OCI-LY7 (cell line): ENCODE measurements around the gene PLCXD1. TPM values are rescaled to one million over a fixed set of nuclear protein-coding genes. Genes with fewer than 3 reads are reported as not detected.

ENCODE experiments used
- BruUV-seq: library from RNA; stranded (reverse); fragments of 400-500 nt; replicated peaks from 2 replicates; lab custom pipeline; 2021; lab: Mats Ljungman, UMichigan
- CTCF ChIA-PET: fragments of 300-600 bp; sonication (Branson Sonifier 250); formaldehyde crosslinking; loops from one replicate; lab custom pipeline; 2022; ENCODE audit warnings: antibody characterized with exemption; ENCODE audit not compliant: unreplicated experiment; lab: Charles Lee
- POLR2A ChIA-PET: fragments of 300-600 bp; sonication (Branson Sonifier 250); formaldehyde crosslinking; loops from one replicate; lab custom pipeline; 2022; ENCODE audit warnings: antibody characterized with exemption; lab: Charles Lee
- DNase-seq: peaks from one replicate; pipeline ENCODE4 v3.0.0-alpha.2; 2015; ENCODE audit warnings: low spot score
- H2AFZ ChIP-seq: fragments of 200-600 bp; sonication (generic), shearing (Covaris generic); 2 replicates; pipeline ENCODE4 v1.6.1; 2014; ENCODE audit warnings: mild to moderate bottlenecking, antibody characterized with exemption, low read length, moderate library complexity
- H3K27ac ChIP-seq: fragments of 200-600 bp; sonication (generic); 2 replicates; pipeline ENCODE4 v1.5.1; 2014; ENCODE audit warnings: mixed run types, low read depth, mild to moderate bottlenecking, moderate library complexity, low read length, inconsistent platforms; ENCODE audit not compliant: poor library complexity, severe bottlenecking
- H3K36me3 ChIP-seq: fragments of 200-600 bp; sonication (generic); 2 replicates; pipeline ENCODE4 v1.6.1; 2014; ENCODE audit warnings: mild to moderate bottlenecking, antibody characterized with exemption, low read length, moderate library complexity, mixed read lengths; ENCODE audit not compliant: insufficient read depth
- H3K4me1 ChIP-seq: fragments of 200-600 bp; sonication (generic); 2 replicates; pipeline ENCODE4 v1.5.1; 2014; ENCODE audit warnings: mild to moderate bottlenecking, low read length; ENCODE audit not compliant: insufficient read depth, poor library complexity, severe bottlenecking
- H3K4me2 ChIP-seq: fragments of 200-600 bp; sonication (generic); 2 replicates; pipeline ENCODE4 v1.6.1; 2014; ENCODE audit warnings: mild to moderate bottlenecking, low read length
- H3K4me3 ChIP-seq: fragments of 200-600 bp; sonication (generic); 2 replicates; pipeline ENCODE4 v1.5.1; 2014; ENCODE audit warnings: mild to moderate bottlenecking, low read depth, low read length; ENCODE audit not compliant: poor library complexity, severe bottlenecking
- H3K79me2 ChIP-seq: fragments of 200-600 bp; sonication (generic); 2 replicates; pipeline ENCODE4 v1.6.1; 2016; ENCODE audit warnings: low read depth, mild to moderate bottlenecking, low read length, moderate library complexity, mixed read lengths; ENCODE audit not compliant: insufficient read depth
- H3K9me2 ChIP-seq: fragments of 200-600 bp; sonication (generic); 2 replicates; pipeline ENCODE4 v1.6.1; 2016; ENCODE audit warnings: mild to moderate bottlenecking, low read length, mixed read lengths; ENCODE audit not compliant: insufficient read depth
- H3K9me3 ChIP-seq: fragments of 200-600 bp; sonication (generic); 2 replicates; pipeline ENCODE4 v1.6.1; 2014; ENCODE audit warnings: mild to moderate bottlenecking, mixed run types, low read length, mixed read lengths
- H4K20me1 ChIP-seq: fragments of 200-600 bp; sonication (generic); 2 replicates; pipeline ENCODE4 v1.6.1; 2014; ENCODE audit warnings: mild to moderate bottlenecking, antibody characterized with exemption, low read length, moderate library complexity, mixed read lengths; ENCODE audit not compliant: insufficient read depth
- CTCF ChIP-seq: fragments of 200-600 bp; sonication (generic); conservative IDR thresholded peaks from 2 replicates; pipeline ENCODE4 v1.5.1; 2014; ENCODE audit warnings: mild to moderate bottlenecking, antibody characterized with exemption, low read length, moderate library complexity, mixed read lengths
- EZH2phosphoT487 ChIP-seq: fragments of 200-600 bp; sonication (generic); IDR thresholded peaks from 2 replicates; pipeline ENCODE4 v1.6.1; 2018; ENCODE audit warnings: low read depth, borderline replicate concordance, mild to moderate bottlenecking, mixed run types, antibody characterized with exemption, low read length, moderate library complexity, mixed read lengths
- intact Hi-C: fragments of 100-400 bp; cut with micrococcal nuclease; formaldehyde crosslinking; loops from one replicate; pipeline ENCODE4 v1.10.0; 2022; ENCODE audit not compliant: unreplicated experiment
- total RNA-seq, 2 experiments: library from RNA; depleted of rRNA in 1 of 2; stranded (reverse); fragments of >200 nt in 1 of 2; shearing (Covaris generic) in 1 of 2; gene quantifications; 2 replicates each; pipeline ENCODE4 v1.2.3, GENCODE V29; 2014 to 2022

PLCXD1 gene
- total RNA-seq, 2 experiments from 2014 or later = 86.0 to 133 TPM

- BruUV-seq = no TSS peak
- POLR2A ChIA-PET = no interaction called here
Observed at GRCh38 chrX:264634-265455, 16.3 kb upstream of the PLCXD1 start.

GRCh38 chrX:265502-265901 is 15.7 kb upstream of the PLCXD1 start:
- Histone ChIP-seq H3K79me2 (no peaks in the 10 kb centered on the region), H3K9me3 (no peaks in the 10 kb centered on the region), H3K4me3 (no peak overlapping the region), H3K4me2 (no peak overlapping the region), H4K20me1 (no peaks in the 10 kb centered on the region), H2AFZ (no peak overlapping the region), H3K36me3 (no peaks in the 10 kb centered on the region), H3K4me1 (no peaks in the 10 kb centered on the region), H3K9me2 (no peaks in the 10 kb centered on the region), H3K27ac (no peak overlapping the region)
- no TSS peak for BruUV-seq
- no peak for DNase-seq
- CTCF ChIA-PET = no interaction called here
- intact Hi-C loops = no loop called here
- TF ChIP-seq EZH2phosphoT487 (no peak), CTCF (no peak)
- POLR2A ChIA-PET = no interaction called here

More at GRCh38 chrX:264634-265455, 16.3 kb upstream of the PLCXD1 start:
- no peak for TF ChIP-seq CTCF
- TF ChIP-seq EZH2phosphoT487 = no peak
- no peak for DNase-seq
- no peaks in the 10 kb centered on the region for H3K79me2 ChIP-seq
- H3K27ac ChIP-seq = no peak overlapping the region
- H3K4me3 ChIP-seq = no peak overlapping the region
- no peak overlapping the region for H3K4me2 ChIP-seq
- CTCF ChIA-PET = no interaction called here
- H2AFZ ChIP-seq = no peak overlapping the region
- no peaks in the 10 kb centered on the region for H3K36me3 ChIP-seq
- no peaks in the 10 kb centered on the region for H4K20me1 ChIP-seq
- no peaks in the 10 kb centered on the region for H3K4me1 ChIP-seq
- intact Hi-C loops = no loop called here
- no peaks in the 10 kb centered on the region for H3K9me3 ChIP-seq
- H3K9me2 ChIP-seq = no peaks in the 10 kb centered on the region

GRCh38 chrX:267771-268261 is 13.4 kb upstream of the PLCXD1 start:
- H3K27ac ChIP-seq = no peak overlapping the region
- H2AFZ ChIP-seq = no peak overlapping the region
- no peaks in the 10 kb centered on the region for H3K36me3 ChIP-seq
- no peaks in the 10 kb centered on the region for H3K9me2 ChIP-seq
- ChIA-PET POLR2A (no interaction called here), CTCF (no interaction called here)
- H3K4me1 ChIP-seq = no peaks in the 10 kb centered on the region
- no peak overlapping the region for H3K4me3 ChIP-seq
- intact Hi-C loops = no loop called here
- BruUV-seq = no TSS peak
- H3K79me2 ChIP-seq = no peaks in the 10 kb centered on the region
- H4K20me1 ChIP-seq = no peaks in the 10 kb centered on the region
- no peaks in the 10 kb centered on the region for H3K9me3 ChIP-seq
- no peak overlapping the region for H3K4me2 ChIP-seq
- TF ChIP-seq EZH2phosphoT487 = no peak
- DNase-seq = no peak
